HT-29 (cell line): ENCODE results near the gene CYSTM1. TPM values are rescaled to one million over a fixed set of nuclear protein-coding genes. Genes with fewer than 3 reads are reported as not detected.
"Not testable (repeated sequence)": the region's sequence is repeated elsewhere in the genome, so short reads cannot be mapped to it uniquely, and the experiment has no call there.

Source experiments
- DNase-seq: peaks from one replicate; pipeline ENCODE4 v3.0.0-alpha.2; 2015; ENCODE audit warnings: low spot score
- total RNA-seq: library from RNA; depleted of rRNA; stranded (reverse); fragments of >200 nt; shearing (Covaris generic); gene quantifications from 2 replicates; pipeline ENCODE4 v1.2.3, GENCODE V29; 2014

CYSTM1 gene
- total RNA-seq, 1 experiment from 2014 or later = 177 TPM

- DNase-seq = no peak
Measured at GRCh38 chr5:140150201-140150600, 24.8 kb upstream of the CYSTM1 start.

- DNase-seq = no peak
Measured at GRCh38 chr5:140151144-140152021, 23.6 kb upstream of the CYSTM1 start.

GRCh38 chr5:140152022-140152999 is 22.7 kb upstream of the CYSTM1 start:
- no peak for DNase-seq

- no peak for DNase-seq
Measured at GRCh38 chr5:140153255-140153654, 21.7 kb upstream of the CYSTM1 start.

- no peak for DNase-seq
Measured at GRCh38 chr5:140153905-140154304, 21.1 kb upstream of the CYSTM1 start.

GRCh38 chr5:140154710-140155381 is 20.1 kb upstream of the CYSTM1 start:
- DNase-seq = not testable (repeated sequence)

GRCh38 chr5:140157032-140157781 is 17.8 kb upstream of the CYSTM1 start:
- peak; percentile 91 for DNase-seq

- DNase-seq = no peak
Measured at GRCh38 chr5:140159014-140159927, 15.7 kb upstream of the CYSTM1 start.

GRCh38 chr5:140162275-140162674 is 12.7 kb upstream of the CYSTM1 start:
- no peak for DNase-seq

GRCh38 chr5:140162781-140163180 is 12.2 kb upstream of the CYSTM1 start:
- DNase-seq = no peak

GRCh38 chr5:140165101-140165922 is 9.7 kb upstream of the CYSTM1 start:
- peak; percentile 60 for DNase-seq

GRCh38 chr5:140165923-140166270 is 9.1 kb upstream of the CYSTM1 start:
- DNase-seq = no peak

- no peak for DNase-seq
Measured at GRCh38 chr5:140166911-140167310, 8.1 kb upstream of the CYSTM1 start.

GRCh38 chr5:140168371-140168770 is 6.6 kb upstream of the CYSTM1 start:
- DNase-seq = no peak

- peak; percentile 43 for DNase-seq
Measured at GRCh38 chr5:140169410-140169809, 5.6 kb upstream of the CYSTM1 start.

- no peak for DNase-seq
Measured at GRCh38 chr5:140172483-140172882, 2.5 kb upstream of the CYSTM1 start.

GRCh38 chr5:140174014-140174413 is 974 bp upstream of the CYSTM1 start:
- DNase-seq = no peak

- DNase-seq = peak; percentile 73
Measured at GRCh38 chr5:140175367-140176030, 511 bp downstream of the CYSTM1 start.

GRCh38 chr5:140176031-140176387 is 1.0 kb downstream of the CYSTM1 start:
- DNase-seq = no peak
